Dermis microvascular lymphatic vessel endothelial cell (primary cell): ENCODE data around the gene LINC00632. TPM values are rescaled to one million over a fixed set of nuclear protein-coding genes. Genes with fewer than 3 reads are reported as not detected.
"Not testable (repeated sequence)": the region's sequence is repeated elsewhere in the genome, so short reads cannot be mapped to it uniquely, and the experiment has no call there.

Experiments
- DNase-seq, 2 donors: peaks; one replicate each; pipeline versions ENCODE4 v3.0.0 to v3.0.0-alpha.2; 2010; ENCODE audit warnings: low read depth in 2 of 2
- total RNA-seq: library from RNA; depleted of rRNA; stranded (reverse); fragments of >200 nt; gene quantifications from 2 replicates; pipeline ENCODE4 v1.2.1, GENCODE V29; 2014

The LINC00632 gene
- 0.26 and 0.38 TPM in 2 replicates for total RNA-seq

DNA sequence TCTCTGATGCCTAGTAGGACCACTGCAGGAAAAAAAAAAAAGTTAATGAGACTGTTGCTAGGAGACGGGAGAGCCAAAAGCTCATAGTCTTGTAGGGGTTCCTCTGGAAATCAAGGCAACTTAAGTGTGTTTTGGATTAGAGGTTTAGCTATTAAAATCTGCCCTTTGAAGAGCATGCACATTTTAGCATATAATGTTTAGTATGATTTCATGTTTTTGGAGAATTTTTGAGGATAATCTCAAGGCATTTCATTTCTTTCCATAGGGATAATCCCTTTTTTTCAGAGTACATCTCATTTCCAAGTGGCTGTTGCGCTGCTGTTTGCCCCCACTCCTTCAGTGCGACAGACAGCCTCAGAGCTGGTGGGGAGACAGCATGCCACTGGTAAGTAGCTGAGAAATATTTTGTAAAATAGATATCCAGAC, at the start of gene LINC00632:
Gene LINC00632, plus strand, starts transcription at position 339 of the 426 bp plus-strand sequence.
- no peak for DNase-seq

DNA sequence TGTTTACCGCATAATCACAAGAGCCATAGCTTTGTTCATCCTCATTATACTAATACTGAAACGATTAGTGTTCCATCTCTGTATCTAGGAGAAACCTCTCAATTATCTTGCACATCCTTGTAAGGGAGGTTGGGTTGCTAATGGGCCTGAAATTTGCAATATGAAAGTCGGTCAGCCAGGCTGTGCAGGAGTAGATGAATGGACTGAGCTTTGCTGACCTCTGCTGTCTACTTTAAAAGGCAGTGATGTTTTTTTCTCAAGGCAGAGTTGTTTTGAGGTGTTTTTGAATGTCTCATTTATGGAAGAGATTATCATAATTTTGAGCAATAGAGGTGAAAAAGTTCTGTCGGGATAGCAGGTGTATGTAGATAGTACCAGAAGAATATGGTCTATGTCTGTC, 47.9 kb upstream of the LINC00632 start:
- no peak for DNase-seq

DNA sequence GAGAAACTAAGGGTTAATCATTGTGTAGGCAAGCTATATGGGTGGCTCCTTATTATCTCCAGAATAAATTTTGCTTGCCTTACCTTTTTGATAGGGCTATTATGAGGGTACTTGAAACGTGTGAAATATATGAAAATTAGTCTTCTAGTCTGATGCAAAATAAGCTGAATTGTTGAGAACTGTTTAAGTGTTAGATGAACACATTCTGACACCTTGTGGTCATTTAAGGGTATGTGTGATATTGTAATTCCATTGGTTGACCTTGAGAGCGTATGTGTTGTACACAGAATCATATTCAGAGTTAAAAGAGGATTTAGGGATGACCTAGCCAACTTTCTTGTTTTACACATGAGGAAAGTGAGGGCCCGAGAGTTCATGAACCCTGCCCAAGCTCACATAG, 44.6 kb upstream of the LINC00632 start:
- DNase-seq = peak; percentile 0 to 11

DNA sequence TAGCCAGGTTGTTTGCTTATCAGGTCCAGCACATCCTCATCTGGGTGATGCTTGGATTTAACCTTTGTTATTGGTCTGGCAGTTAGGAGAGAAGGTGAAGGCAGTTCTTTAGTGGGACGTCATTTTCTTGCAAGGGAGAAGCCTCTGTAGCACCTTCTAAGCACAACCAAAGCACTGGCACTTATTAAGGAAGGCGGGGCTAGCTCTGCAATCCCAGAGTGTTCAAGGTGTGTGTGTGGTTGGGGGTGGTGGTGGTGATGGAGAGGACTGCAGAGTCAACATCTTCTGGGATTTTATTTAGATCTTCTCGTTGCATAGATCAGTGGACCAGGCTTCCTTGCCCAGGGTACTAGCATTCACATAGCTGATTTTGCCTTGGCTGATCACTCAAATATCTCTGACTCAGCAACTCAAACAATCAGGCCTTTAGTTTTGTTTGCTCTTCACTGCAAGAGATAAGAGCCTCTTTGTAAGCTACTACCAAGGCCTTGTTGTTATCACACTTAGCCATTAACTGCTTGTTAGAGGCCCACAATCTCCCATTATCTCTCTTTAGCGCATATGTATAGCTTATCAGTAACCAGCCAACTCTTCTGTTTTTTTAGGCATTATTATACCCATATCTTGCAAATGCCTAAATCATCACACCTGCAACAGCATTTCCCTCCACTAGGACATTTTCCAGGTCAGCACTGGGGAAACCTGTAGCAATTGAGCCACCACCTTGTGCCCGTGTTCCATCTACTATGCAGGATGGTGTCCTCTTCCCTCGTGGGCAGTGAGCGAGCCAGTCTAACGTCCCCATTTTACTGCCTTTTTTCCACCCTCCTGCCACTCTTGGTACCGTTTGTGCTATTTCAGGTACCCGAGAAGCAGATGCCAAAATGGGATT, 36.5 kb upstream of the LINC00632 start:
- DNase-seq = no peak

DNA sequence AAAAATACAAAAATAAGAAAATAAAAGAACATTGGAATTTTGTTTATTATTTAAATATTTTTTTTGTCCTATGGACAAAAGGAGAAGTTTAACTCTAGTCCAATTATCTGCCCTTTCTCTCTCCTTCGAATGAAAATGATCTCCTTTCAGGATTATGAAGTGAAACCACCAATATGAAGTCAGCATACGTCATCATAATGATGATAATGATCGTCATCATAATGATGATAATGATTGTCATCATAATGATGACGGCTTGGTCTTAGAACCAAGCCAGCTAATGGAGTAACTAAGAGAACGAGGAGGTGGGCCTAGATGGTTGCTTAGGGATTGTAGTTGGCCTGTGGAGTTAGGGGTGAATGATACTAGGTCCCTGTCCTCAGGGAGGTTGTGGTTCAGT, 21.9 kb upstream of the LINC00632 start:
- DNase-seq = no peak

DNA sequence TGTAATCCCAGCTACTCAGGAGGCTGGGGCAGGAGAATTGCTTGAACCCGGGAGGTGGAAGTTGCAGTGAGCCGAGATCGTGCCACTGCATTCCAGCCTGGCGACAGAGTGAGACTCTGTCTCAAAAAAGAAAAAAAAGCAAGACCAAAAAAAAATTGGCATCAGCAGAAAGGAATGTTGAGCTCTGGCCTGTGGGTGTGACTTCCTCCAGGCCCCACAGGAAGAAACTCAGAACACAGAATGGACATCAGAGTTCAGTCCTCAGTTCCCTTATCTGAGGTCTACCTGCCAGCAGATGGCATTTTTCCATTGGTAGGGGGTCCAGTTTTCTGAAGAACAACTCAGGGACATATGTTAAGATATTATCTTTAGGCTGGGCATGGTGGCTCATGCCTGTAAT, 18.0 kb upstream of the LINC00632 start:
- DNase-seq = not testable (repeated sequence)

DNA sequence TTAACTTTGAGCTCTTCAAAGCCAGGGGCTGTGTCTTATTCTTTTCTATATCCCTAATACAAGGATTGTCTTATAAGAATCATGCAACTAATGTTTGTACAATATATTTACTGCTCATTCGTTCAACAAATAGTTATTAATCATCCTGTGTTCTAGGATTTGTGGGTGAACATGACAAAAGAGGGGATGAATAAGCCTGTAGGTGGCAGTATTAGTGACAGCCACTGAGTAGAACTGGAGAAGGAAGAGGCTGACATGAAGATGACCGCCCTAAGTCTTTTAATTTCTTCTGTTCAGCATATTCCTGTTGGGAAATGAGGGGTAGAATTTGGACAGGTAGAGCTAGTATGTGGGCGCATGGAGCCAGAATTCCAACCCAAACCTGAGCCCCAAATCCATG, 11.9 kb upstream of the LINC00632 start:
- DNase-seq = no peak

DNA sequence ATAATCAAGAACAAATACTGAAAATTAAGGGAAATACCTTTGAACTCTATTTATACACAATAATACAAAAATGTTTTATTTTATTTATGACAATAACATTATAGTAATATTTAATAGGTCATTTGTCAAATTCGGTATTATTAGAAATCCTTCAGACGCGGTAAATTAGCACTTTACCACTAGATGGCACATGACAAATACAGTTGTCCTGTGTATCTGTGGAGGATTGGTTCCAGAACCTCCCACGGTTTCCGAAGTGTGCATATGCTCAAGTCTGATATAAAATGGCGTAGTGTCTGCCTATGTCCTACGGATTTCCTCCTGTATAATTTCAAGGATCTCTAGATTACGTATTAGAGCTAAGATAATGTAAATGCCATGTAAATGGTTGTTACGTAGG, 8.1 kb upstream of the LINC00632 start:
- peak in 1 of 2 donors; percentile 11 for DNase-seq

DNA sequence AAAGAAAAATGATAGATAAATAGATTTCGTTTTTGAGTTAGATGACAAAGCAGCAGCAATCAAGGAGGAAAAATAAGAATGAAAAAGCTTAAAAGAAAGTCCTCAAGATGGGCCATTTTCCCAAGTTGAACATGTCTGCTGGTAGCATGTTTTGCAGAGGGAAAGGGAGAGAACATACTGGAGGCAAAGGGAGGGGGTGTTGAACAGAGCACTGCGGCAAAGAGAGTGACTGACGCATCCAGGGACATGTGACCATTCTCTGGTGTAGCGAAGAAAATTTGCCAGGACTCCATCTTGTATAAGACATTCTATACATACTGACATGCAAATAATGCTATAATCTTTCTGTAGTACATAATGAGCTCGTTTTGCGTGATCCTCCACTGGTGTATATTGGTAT, 1.2 kb downstream of the LINC00632 start:
- no peak for DNase-seq

DNA sequence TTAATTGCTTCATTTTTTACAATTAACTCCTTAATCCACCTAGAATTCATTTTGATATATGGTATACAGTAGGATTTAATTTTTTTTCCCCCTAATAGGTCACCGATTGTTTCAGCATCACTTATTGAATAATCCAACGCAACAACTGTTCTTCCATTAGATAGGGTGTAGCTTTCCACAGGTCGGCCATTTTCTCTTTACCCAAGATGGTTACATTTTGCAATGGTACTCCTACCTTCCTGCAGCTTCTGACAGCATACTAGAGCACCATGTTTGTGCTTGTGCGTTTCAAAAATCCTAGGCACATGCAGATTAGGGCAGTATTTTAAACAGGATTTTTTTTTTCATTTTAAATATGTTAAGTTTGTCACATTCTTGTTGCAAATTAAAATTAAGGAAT, 2.3 kb downstream of the LINC00632 start:
- no peak for DNase-seq

DNA sequence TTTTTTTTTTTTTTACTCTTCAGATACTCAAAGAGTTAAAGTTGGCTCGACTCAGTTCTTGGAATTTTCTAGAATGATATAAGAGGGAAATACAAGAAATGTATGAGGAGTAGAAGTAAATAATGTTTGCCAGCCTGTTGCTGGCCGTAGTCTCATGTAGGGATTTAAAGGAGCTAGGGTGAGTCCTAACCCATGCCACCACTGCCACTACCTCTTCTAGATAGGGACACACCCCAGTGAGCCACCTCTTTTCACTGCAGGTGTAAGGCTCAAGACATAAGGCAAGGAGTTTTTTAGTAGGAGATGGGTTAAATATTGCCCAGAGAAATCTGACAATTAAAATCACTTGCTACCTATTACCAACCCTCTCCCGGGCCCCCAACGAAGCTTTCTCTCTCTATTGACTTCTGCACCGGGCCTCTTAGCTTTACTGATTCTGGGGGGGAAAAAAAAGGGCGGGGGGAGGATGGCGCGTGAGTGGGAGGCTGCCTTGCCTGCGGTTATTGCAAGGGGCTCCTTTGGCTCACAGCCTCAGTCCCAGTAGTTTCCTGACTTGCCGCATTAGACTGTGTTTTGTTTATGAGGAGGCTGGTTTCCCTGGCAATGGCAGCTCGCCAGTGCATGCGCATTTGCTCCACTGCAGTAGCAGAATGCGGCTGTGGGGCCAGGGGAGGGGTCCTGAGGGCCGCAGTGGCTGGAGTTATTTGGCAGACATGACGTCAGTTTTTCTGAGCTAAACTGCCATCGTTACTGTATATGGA, 3.0 kb downstream of the LINC00632 start:
- DNase-seq = peak in 1 of 2 donors; percentile 60

DNA sequence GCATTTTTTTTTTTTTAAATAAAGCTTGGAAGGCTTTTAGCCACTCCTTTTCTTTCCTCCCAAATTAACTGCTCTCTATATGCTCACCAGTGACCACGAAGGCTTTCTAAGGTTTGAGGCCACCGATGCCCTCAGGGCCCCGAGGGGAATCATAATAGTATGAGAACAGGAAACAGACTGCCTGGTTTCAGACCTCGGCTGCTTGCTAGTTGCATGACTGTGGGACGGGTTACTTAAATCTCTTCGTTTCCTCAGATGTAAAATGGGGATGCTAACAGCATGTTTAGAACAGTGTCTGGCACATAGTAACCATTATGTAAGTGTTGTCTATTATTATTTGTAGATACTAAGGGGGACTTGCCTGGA, 3.6 kb downstream of the LINC00632 start:
- no peak for DNase-seq

DNA sequence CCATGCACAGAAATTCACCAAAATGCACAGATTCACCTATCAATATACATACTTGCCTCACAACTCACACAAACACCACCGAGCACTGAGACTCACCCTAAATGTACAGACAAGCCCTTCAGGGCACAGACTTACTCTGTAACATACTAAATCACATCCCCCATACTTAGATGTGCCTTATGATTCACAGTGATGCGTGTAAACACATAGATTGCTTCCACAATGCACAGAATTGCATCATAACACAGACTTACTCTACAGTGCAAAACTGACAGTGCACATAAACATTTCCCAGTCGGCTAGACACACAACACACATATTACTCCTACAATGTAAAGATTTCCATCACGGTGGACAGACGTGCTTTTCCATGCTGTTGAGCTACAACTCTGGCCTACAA, 6.2 kb downstream of the LINC00632 start:
- DNase-seq = no peak

DNA sequence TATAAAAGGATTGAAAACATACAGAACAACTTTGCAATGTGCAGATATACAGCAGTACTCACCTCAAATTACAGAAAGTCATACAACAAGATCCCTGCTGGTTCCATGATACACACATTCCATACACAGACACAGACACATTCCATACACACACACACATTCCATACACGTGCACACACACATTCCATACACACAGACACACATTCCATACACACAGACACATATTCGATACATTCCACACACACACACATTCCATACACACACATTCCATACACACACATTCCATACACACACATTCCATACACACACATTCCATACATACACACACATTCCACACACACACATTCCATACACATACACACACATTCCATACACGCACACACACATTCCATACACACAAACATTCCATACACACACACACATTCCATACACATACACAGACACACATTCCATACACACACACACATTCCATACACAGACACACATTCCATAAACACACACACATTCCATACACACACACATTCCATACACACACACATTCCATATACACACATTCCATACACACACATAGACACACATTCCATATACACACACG, 13.7 kb downstream of the LINC00632 start:
- DNase-seq = no peak

DNA sequence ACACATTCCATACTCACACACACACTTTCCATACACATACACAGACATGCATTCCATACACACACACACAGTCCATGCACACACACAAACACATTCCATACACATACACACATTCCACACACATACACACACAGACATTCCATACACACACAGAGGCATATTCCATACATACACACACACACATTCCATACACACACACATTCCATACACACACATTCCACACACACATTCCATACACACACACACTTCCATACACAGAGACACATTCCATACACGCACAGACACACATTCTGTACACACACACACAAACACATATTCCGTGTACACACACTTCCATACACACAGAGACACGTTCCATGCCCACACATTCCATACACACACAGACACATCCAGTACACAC, 14.8 kb downstream of the LINC00632 start:
- DNase-seq = no peak

DNA sequence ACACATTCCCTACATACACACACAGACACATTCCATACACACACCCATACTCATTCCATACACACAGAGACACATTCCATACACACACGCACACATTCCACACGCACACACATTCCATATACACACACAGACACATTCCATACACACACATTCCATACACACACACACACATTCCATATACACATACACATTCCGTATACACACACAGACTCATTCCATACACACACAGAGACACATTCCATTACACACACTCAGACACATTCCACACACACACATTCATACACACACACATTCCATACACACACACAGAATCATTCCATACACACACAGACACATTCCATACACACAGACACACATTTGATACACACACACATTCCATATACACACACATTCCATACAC, 15.2 kb downstream of the LINC00632 start:
- DNase-seq = no peak

DNA sequence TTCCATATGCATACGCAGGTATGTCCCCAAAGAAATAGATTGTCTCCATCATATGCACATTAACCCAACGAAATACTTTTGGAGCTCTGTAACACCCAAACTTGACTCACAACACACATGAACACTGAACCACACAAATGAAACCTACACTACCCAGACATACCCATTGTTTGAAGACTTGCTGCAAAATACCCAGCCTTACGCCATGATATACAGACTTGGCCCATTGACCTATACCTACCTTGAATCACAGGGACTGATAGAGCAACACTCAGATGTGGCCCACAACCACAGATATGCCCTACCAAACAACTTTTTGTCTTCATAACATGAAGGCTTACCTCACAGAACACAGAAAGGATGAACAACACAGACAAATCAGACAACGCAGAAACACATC, 15.9 kb downstream of the LINC00632 start:
- DNase-seq = no peak

DNA sequence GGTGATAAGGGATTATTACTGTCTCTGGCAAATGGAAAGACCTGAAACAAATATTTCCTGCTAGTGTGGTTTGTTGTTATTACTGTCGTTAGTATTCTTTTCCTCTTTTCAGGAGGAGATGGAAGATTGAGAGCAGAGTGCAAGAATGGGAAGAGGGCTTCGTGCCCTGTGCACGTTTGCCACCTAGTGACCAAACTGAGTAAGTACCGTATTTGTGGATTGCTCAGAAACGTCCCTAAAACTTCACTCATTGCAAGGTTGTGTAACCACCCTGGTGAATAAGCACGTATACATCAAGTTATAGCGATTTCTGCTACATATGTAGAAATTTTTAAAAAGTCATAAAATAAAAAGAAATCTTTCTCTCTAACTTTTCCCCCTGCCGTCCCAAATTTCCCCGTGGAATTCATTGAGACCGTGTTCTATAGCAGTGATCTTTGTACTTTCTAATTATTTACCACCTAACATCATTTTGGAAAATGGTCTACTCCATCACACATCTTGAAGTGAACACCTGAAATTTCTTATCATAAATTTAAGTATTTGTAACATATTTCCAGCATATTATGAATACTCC, 24.3 kb downstream of the LINC00632 start:
- DNase-seq = peak; percentile 17 to 18

DNA sequence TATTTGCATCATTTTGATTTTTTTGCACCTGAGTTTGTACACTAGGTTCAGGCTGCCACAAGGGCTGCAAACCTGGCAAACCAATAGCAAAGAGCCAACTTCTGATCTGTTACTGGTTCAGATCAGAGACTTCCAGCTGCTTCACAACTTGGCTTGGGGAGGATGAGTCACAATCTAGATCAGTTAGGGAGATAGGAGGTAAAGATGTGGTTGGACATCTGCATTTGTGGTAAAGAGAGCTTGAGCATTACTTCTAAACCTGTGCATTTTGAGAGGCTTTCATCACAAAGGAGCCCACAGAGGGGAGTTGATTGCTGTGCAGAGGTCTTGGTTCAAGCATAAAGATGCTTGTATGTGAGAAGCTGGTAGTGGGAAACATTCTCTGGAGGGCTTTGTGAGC, 34.5 kb downstream of the LINC00632 start:
- no peak for DNase-seq

DNA sequence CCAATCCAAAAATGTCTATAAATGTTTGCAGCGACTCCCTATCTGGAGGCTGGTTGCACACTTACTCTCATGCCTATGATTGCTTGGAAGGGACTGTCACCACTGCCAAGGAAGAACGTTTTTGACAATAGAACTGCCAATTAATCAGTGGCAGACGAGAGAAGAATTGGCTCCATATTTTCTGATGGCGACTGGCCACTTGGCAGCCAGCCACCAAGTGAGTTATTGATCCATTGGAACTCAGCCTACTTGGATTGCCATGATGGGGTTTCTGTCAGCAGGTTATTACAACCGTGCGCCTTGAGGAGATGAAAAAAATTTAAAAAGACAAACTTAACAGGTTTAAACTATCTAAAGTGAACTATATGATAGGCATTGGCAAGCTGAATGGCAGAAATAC, 47.4 kb downstream of the LINC00632 start:
- DNase-seq = no peak

DNA sequence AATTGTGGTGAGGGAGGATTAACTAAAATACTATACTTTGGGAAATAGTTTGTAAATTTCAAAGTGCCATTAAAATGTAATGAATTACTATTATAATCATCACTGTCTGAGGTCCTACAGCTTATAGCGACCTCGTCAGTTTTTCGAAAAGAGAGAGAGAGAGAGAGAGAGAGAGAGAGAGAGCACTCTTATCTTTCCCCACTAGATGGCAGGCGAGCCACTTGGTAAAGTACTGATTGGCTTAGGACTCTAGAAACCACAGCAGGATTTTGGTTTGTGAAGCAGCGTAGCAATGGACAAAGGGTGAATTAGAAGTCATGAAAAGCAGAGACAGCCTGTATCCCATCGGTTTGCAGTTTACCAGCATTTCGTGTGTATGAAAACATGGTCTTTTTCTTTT, 52.5 kb downstream of the LINC00632 start:
- DNase-seq = peak; percentile 24 to 34

DNA sequence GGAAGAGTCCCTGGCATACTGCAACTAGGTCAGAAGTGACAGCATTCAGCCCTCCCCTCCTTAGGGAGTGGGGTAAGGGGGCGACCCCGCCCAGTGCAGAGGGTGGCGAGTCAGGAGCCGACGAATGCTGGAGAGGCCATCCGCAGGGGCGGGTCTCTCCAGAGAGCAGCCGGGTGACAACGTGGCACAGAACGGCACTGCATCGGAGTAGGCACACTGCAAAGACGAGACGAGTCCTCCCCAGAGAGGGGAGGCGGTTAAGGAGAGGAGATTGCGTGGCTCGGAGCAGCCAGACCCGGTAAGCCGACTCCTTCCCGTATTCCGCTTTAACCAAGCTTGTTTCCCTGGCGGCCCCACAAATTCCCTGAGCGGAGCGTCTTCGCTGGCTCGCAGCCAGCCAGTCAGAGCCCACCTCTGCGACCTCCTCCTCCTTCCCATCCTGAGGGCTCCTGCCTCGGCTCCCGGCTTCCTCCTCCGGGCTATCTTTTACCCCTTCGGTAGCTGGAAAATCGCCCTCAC, 54.9 kb downstream of the LINC00632 start:
- no peak for DNase-seq
